ENCODE measurements around the gene JMJD7. TPM values are rescaled to one million over a fixed set of nuclear protein-coding genes. Genes with fewer than 3 reads are reported as not detected.

The JMJD7 gene
- total RNA-seq, 1 donor from 2014 or later: 4.4 TPM

DNA sequence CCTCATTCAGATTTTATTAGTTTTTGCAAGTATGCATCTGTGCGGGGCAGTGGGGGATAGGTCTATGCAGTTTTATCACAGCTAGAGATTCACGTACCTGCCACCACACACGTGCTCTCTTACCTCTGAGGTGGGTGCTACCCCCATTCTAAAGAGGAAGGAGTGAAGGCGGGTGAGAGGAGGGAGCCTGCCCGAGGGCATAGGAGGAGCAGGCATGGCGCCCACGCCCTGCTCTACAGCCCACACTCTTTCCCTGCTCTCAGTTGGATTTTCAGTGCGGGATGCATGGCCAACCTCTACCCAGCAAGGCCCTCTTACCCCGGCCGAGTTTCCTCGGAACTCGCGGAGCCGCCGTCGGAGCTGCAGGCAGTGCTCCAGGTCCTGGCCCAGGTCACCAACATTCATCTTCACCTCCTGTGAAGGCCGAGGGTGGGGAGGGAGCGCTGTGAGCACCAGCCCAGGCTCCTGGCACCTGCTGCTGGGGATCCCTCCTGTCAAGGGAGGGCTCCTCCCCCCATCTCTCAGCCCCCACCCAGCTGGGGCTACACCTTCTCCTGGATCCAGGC is 37.7 kb downstream of the JMJD7 start:
- no peak for DNase-seq (ENCODE audit: low read depth)

- no peak for DNase-seq (ENCODE audit: low read depth)
Measured at GRCh38 chr15:41866263-41866703, 38.4 kb downstream of the JMJD7 start.

GRCh38 chr15:41866872-41867579 is 39.1 kb downstream of the JMJD7 start:
- no peak for DNase-seq (ENCODE audit: low read depth)

GRCh38 chr15:41868321-41868720 is 40.4 kb downstream of the JMJD7 start:
- no peak for DNase-seq (ENCODE audit: low read depth)

GRCh38 chr15:41869770-41870688 is 42.1 kb downstream of the JMJD7 start:
- DNase-seq (ENCODE audit: low read depth): no peak

- peak; percentile 33 for DNase-seq (ENCODE audit: low read depth)
Measured at GRCh38 chr15:41870689-41871081, 42.8 kb downstream of the JMJD7 start.

DNA sequence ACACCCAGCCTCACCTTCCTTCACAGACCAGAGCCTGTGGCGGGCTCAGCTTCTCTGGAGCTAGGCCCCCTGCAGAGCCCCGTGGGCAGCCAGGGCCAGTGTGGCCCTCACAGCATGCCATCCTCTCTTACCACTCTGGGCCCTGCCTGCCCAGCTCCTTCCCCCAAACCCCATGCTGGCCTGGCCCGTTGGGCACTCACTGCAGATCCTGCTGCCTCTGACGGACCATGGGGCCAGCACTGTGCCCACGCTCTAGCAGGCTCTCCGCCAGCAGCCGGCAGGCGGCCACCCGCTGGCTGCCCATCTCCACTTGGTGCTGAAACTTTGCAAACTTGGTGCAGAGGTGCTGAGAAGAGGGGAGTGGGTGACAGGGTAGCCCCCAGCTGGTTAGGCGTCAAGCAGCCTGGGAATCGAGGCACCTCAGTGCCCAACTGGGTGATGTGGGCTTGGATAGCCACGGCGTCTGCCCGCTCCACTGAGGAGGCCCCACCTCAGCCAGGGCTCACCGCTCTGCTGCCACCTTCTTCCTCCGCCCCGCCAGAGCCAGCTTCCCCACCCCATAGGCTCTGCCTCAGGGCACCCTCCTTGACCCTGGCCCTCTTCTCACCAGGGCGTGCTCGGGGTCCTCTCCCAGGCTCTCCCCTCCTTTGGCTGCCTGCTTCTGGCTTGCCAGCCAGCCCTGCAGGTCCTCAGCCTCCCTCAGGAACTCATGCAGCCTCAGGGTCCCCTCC is 43.4 kb downstream of the JMJD7 start:
- no peak for DNase-seq (ENCODE audit: low read depth)

DNA sequence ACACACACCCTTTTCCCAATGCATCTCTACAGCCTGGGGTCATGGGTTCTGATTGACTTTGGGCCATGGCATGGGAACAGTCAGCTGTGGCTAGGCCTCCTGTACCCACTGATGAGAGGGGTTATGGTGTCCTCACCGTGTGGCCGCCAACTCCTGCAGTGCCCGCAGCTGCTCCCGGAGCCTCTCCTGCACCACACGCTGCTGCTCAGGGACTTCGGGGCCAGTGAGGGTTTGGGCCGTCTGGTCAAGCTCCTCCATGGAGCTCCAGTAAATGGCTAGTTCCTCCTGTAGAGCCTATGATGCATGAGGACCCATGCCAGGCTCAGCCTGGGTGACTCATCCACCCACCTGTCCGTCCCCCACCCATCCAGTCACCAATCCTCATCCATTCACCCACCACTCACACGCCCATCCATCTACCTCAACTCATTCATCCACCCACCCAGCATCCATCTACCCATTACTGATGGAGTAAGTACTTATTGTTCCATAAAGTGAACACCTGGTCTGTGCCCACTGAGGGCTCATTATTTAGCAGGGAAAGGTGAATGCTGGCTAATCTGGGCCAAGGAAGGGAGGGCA is 44.4 kb downstream of the JMJD7 start:
- DNase-seq (ENCODE audit: low read depth): no peak

DNA sequence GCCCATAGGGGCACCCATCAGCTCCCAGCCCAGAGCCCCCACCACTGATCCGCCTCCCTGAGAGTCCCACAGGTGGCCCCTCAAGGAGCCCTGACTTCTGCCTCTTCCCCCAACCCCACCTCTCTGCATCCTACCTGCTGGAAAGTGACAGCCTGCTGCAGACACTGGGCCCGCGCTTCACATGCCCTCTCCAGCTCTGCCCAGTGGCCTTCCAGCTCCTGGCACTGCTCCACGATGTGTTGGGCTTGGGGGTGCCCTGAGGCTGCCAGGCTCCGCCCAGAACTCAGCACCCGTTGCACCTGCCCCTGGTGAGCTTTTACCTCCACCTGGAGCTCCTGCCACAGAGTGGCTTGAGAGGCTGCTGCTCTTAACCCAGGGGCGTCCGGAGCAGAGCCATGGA is 45.8 kb downstream of the JMJD7 start:
- DNase-seq (ENCODE audit: low read depth): no peak

DNA sequence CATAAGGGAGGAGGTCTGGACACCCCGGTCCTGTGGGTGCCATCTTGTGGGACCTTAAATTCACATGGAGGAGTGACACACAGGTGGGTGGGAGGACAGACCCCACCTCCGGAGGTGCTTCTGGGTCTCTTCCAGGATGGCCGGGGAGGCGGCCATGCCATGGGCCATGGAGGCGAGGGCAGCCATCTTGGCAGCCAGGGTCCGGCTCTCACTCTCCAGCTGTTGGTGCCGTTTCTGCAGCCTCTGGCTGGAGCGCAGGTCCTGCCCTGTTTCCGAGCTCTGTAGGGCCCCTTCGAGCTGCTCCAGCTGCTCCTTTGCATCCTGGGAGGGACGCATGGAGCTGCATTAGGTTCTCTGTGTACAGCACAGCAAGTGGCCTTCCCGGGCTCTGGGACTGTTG is 46.8 kb downstream of the JMJD7 start:
- no peak for DNase-seq (ENCODE audit: low read depth)

DNA sequence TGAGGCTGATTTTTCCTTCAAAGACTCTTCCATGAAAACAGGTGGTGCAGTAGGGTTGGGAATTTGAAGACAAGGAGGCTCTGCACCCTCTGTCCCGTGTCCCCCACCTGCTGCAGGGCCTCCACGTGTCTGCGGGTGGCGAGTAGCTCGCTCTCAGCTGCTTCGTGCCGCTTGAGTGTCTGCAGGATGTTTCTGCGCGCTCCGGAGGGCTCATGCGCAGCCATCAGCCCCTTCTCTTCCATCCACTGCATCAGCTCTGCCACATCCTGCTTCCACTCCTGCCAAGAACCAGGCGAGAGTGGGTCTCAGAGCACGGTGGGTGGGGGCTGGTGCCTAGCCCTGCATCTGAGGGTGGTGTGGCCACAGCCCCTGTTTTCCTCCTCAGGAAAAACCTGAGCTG is 48.1 kb downstream of the JMJD7 start:
- DNase-seq (ENCODE audit: low read depth): no peak

DNA sequence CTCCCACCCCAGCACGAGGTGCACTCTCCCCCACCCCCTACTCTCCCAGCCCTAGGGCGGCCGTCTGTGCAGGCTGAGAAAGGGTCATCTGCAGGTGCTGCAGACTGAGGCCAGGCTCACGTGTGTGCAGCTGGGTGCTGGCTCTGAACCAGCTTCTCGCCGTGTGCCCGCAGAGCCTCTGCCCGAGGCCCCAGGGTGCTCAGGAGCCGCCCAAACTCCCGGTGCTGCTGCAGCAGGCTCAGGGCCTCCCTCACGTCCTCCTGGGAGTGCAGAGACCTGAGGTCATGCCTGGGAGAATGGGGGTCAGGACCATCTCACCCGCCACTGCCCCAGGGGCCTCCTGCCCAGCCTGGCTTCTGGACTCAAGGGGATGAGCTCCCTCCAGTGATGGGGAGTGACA is 48.8 kb downstream of the JMJD7 start:
- no peak for DNase-seq (ENCODE audit: low read depth)

DNA sequence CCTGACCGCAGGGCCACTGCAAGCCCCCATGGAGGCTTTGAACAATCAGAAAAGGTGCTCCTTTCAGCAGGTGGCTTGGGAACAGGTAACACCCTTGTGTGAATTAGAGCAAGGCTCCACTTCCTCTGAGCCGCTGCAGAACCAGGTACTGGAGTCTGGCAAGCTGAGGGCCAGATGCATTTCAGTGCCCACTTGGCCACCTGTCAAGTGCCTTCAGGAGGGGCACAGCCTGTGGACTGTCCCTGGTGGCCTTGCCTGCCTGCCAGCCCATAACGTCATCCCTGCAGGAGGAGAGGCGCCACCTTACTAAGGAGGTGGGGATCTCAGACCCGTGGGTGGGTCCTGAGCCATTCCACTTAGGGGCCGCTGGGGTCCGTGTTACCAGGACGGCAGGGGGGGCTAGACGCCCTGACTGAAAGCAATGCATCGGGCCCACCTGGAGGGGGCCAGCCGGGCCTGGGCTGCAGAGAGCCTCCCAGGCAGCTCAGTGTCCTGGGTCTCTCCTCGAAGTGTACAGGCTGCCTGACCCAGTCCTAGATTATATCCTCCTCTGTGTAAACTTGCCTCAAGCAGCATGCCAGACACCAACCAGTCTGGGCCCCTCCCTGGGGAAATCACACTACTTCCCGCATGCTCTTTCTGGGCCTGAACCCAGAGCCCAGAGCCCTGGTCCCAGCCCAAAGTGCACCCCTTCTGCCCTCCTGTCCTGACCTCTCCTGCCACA is 49.9 kb downstream of the JMJD7 start:
- DNase-seq (ENCODE audit: low read depth): no peak

GRCh38 chr15:41878355-41878699 is 50.4 kb downstream of the JMJD7 start:
- no peak for DNase-seq (ENCODE audit: low read depth)

- no peak for DNase-seq (ENCODE audit: low read depth)
Measured at GRCh38 chr15:41879321-41879845, 51.5 kb downstream of the JMJD7 start.

DNA sequence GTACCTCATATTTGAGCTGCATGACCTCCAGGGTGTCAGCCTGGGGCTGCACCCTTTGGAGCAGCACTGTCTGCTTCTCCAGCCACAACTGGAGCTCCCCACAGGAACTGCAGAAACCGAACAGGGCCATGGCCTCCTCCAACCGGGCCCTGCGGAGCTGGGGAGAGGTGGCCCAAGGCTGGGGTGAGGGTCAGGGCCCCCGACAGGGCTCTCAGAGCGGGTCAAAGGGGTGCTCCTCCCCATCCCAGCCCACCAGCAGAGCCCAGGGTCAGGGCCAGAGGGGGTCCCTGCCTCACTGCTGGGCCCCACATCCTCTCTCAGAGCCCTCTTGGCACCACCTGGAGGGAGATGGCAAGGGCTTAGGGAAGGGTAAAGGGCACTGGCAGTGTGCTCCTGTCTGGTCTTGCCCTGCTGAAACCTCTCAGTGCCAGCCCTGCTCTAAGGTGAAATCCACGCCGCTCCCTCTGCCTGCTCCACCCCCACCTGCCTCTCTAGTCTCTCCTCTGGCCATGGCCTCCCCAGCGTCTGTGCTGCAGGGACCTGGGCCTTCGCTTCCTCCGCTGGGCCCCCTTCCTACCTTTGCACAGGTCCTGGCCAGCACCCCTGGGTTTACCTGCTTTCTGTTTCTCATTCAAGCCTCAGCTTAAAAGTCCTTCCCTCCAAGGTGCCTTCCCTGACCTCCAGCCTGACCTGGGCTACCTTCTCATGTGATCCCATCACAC is 52.4 kb downstream of the JMJD7 start:
- no peak for DNase-seq (ENCODE audit: low read depth)

- no peak for DNase-seq (ENCODE audit: low read depth)
Measured at GRCh38 chr15:41881086-41881485, 53.2 kb downstream of the JMJD7 start.

DNA sequence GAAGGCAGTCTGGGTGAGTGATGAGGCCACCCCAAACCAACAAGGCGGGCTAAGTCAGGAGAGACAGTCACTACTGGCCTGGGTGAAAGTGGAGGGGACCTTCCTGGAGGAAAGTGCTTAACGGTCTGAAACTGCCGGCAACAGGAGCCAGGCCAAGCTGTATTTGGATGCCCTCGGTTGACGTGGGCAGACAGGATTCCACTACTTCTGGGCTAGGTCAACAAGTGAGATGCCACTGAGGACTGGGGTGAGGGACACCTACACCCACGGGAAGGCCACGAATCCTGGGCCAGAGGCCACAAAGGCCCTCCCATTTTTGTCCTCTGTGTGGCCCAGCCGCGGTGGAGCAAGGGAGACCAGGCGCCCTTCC is 53.6 kb downstream of the JMJD7 start:
- DNase-seq (ENCODE audit: low read depth): no peak

GRCh38 chr15:41881920-41882688 is 54.2 kb downstream of the JMJD7 start:
- DNase-seq (ENCODE audit: low read depth): no peak

Data from renal cortical epithelial cell (primary cell).